SKM-1 treated with dmso at 0.1 percent for 144 hours (cell line): Measurements from ENCODE around the gene FOXR1.

Source experiments
- DNase-seq: peaks from one replicate; lab custom pipeline; 2025; ENCODE audit not compliant: unreplicated experiment; lab: John Stamatoyannopoulos, UW

FOXR1 gene

GRCh38 chr11:119025099-119025473 lies 53.5 kb downstream of the FOXR1 start:
- no peak for DNase-seq

GRCh38 chr11:119025541-119025940 lies 54.0 kb downstream of the FOXR1 start:
- no peak for DNase-seq

DNA sequence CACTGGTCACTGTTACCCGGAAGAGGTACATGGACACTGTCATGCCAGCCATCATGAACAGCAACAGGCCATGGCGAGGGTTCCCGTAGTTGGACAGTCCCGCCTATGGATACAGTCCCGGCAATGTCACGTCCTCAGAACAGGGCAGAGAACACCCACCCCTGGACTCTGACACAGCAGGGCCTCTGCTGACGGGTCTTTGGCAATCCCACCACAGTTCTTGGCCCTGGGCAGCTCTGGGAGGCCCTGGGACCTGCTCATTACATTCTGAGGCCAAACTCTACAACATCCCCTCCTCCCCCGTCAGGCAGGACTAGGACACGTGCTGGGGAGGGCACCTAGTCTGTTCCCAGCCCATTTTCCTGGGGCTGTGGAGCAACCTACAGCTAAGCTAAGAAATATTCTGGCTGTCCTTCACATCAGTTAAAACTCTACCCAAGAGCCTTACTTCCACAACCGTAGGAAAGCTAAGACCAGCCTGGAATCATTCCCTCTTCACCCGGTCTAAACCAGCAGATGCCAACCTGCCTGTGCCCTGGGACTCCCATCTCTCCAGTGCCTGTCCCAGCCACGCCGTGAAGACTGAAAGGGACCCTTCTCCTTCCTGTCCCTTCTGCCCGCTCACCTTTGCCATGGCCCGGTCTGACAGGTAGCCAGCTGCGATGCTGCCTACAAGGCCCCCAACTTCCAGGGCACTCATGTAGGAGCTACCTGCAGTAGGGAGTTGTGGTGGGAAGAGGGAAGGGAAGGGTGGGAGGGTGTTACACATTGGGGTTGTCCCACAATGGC lies 54.6 kb downstream of the FOXR1 start:
- no peak for DNase-seq

- DNase-seq = no peak
Observed at GRCh38 chr11:119026970-119027369, 55.4 kb downstream of the FOXR1 start.

- DNase-seq = no peak
Observed at GRCh38 chr11:119027561-119028345, 56.2 kb downstream of the FOXR1 start.

- no peak for DNase-seq
Observed at GRCh38 chr11:119028346-119029068, 56.9 kb downstream of the FOXR1 start.

DNA sequence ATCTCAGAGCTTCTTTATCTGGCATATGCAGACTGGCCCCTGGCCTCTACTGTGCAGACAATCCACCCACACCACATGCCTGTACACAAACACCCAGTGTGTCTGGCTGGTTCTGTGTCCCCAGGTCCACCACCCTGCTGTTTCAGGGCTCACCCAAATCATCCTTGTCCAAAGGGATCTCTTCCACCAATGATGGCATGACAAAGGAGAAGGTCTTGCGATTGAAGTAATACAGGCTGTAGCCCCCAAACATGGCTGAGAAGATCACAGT lies 57.4 kb downstream of the FOXR1 start:
- no peak for DNase-seq

- DNase-seq = no peak
Observed at GRCh38 chr11:119029340-119030028, 57.9 kb downstream of the FOXR1 start.

GRCh38 chr11:119030029-119030328 lies 58.4 kb downstream of the FOXR1 start:
- DNase-seq = no peak

GRCh38 chr11:119030329-119031047 lies 58.9 kb downstream of the FOXR1 start, which contains the start of gene SLC37A4:
Gene SLC37A4 (minus strand): TSS chr11:119030877.
- DNase-seq = peak; percentile 96
